ENCODE measurements around the gene FSD1.
"Not testable (repeated sequence)": the region's sequence is repeated elsewhere in the genome, so short reads cannot be mapped to it uniquely, and the experiment has no call there.

Gene FSD1

DNA sequence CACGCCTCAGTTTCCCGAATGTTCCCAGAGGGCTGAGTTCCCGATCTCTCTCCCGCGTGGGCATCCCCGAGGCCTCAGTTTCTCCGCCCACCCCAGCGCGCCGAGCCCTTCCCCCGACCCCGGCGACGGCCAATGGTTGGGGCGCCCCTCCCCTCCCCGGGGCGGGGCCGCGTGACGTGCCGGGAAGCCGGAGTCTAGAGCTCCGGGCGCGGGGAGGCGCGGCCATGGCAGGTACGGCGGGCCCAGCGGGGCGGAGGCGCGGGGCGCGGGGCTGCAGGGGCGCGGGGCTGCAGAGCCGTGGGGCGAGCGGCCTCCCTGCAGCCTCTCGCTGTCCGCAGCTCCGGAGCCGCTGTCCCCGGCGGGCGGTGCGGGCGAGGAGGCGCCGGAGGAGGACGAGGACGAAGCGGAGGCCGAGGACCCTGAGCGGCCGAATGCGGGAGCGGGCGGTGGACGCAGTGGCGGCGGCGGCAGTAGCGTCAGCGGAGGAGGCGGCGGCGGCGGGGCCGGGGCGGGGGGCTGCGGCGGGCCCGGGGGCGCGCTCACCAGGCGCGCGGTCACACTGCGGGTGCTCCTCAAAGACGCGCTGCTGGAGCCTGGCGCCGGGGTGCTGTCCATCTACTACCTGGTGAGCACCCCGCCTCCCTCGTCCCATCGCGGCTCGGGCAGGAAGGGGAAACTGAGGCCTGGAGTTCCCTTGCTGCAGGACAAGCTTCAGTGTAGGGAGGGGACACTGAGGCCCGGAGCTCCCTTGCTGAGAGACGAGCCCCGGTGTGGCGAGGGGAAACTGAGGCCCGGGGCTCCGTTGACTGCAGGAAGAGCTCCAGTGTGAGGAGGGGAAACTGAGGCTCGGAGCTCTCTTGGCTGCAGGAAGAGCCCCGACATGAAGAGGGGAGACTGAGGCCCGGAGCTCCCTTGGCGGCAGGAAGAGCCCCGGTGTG lies 39.2 kb downstream of the FSD1 start, which contains the start of gene MPND:
MPND (plus strand) TSS at position 193 of the 938 bp plus-strand sequence; CDS start at position 225, 32 bp downstream.
- peak; percentile 91 to 94 for DNase-seq
- peaks cover 34% of the 10 kb centered on the region for H3K4me1 Mint-ChIP-seq

DNA sequence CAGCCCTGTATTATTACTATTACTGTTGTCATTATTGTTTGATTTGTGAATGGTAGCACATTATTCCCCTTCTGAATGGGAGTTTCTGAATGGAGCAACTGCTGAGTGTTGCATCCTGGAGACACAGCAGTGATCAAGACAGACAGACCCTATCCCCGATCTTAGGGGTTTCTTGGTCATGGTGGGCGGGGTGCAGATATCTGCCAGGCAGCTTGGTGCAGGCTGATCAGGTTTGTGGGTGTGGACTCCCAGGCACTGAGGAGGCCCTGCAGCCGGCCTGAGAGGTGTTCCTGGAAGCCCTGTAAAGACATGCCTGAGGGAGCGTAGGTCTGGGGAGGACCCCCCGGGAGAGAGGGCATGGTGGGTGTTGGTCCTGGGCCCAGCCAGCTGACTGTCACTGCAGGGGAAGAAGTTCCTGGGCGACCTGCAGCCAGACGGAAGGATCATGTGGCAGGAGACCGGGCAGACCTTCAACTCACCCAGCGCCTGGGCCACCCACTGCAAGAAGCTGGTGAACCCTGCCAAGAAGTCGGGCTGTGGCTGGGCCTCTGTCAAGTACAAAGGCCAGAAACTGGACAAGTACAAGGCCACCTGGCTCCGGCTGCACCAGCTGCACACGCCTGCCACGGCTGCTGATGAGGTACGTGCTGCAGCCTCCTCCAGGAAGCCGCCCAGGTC lies 41.1 kb downstream of the FSD1 start:
- Mint-ChIP-seq H3K4me1 (peaks cover 27% of the 10 kb centered on the region), H3K27ac (no peak overlapping the region), H3K27me3 (no peaks in the 10 kb centered on the region), H3K9me3 (no peaks in the 10 kb centered on the region), H3K4me3 (peak overlapping the region in 1 of 2 donors; percentile 1)
- ATAC-seq (no peak), DNase-seq (no peak)

More for the DNA sequence above, 39.2 kb downstream of the FSD1 start, which contains the start of gene MPND:
- H3K4me3 Mint-ChIP-seq = peak within 1 kb of the TSS; percentile 87 to 98
- H3K27ac Mint-ChIP-seq = peak within 1 kb of the TSS; percentile 87 to 92
- no peaks in the 10 kb centered on the region for H3K27me3 Mint-ChIP-seq
- ATAC-seq = peak; percentile 81
- H3K9me3 Mint-ChIP-seq = no peaks in the 10 kb centered on the region

DNA sequence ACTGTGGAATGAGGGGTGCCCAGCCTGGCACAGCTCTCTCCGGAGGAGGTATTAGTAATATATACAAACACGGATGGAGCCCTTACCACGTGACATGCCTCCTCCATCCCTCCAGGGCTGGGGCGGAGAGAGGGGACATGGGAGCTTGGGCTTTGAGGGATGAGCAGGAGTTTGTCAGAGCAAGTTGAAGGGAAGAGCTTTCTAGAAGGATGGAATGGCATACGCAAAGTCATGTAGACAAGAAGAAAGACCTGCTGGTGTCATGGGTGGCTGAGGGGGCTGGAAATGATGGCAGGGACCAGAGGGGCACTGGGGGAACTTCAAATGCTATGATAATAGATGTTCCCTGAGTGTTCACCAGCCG lies 41.6 kb downstream of the FSD1 start:
- ATAC-seq (no peak), DNase-seq (no peak)
- Mint-ChIP-seq H3K9me3 (no peaks in the 10 kb centered on the region), H3K27me3 (no peaks in the 10 kb centered on the region), H3K4me3 (no peak overlapping the region), H3K27ac (no peak overlapping the region), H3K4me1 (peaks cover 30% of the 10 kb centered on the region)

GRCh38 chr19:4347521-4347920 lies 43.1 kb downstream of the FSD1 start:
- Mint-ChIP-seq H3K9me3 (no peaks in the 10 kb centered on the region), H3K4me3 (no peak overlapping the region), H3K4me1 (peaks cover 21% of the 10 kb centered on the region), H3K27me3 (no peaks in the 10 kb centered on the region), H3K27ac (no peak overlapping the region)
- DNase-seq = no peak
- no peak for ATAC-seq

GRCh38 chr19:4349225-4349624 lies 44.8 kb downstream of the FSD1 start:
- Mint-ChIP-seq H3K4me1 (peaks cover 15% of the 10 kb centered on the region), H3K27ac (peak overlapping the region in 1 of 2 donors; percentile 19)
- ATAC-seq, H3K27me3 Mint-ChIP-seq, H3K9me3 Mint-ChIP-seq, DNase-seq, H3K4me3 Mint-ChIP-seq: not testable (repeated sequence)

DNA sequence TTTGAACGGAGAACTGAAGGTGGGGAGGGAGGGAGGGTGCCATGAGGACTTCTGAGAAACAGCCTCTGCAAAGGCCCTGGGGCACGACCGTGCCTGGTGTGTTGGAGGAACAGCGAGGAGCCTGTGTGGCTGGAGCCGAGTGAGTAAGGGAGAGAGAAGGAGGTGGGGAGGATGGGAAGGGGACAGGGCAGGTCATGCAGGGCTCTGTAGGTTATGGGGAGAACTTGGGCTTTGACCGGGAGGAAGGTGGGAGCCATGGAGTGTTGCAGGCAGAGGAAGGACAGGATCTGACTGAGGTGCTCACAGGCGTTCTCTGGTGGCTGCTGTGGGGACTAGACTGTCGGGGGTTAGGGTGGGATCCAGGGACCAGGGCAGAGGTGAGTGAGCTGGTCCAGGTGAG lies 45.7 kb downstream of the FSD1 start:
- H3K4me1 Mint-ChIP-seq = peaks cover 14% of the 10 kb centered on the region
- no peak overlapping the region for H3K4me3 Mint-ChIP-seq
- no peak for DNase-seq
- H3K27me3 Mint-ChIP-seq = no peaks in the 10 kb centered on the region
- H3K9me3 Mint-ChIP-seq = no peaks in the 10 kb centered on the region
- ATAC-seq = no peak
- peak overlapping the region in 1 of 2 donors; percentile 90 for H3K27ac Mint-ChIP-seq

- DNase-seq = no peak
Measured at GRCh38 chr19:4350726-4351125, 46.3 kb downstream of the FSD1 start.

GRCh38 chr19:4352701-4353121 lies 48.3 kb downstream of the FSD1 start:
- H3K27ac Mint-ChIP-seq = peak overlapping the region in 1 of 2 donors; percentile 94
- ATAC-seq = peak; percentile 63

More at GRCh38 chr19:4350726-4351125, 46.3 kb downstream of the FSD1 start:
- Mint-ChIP-seq H3K27ac (peak overlapping the region in 1 of 2 donors; percentile 21), H3K4me3 (no peak overlapping the region), H3K9me3 (no peaks in the 10 kb centered on the region), H3K27me3 (no peaks in the 10 kb centered on the region), H3K4me1 (peaks cover 8% of the 10 kb centered on the region)
- ATAC-seq = peak; percentile 19

GRCh38 chr19:4354282-4354681 lies 49.9 kb downstream of the FSD1 start:
- DNase-seq = no peak
- Mint-ChIP-seq H3K27ac (no peak overlapping the region), H3K9me3 (no peaks in the 10 kb centered on the region), H3K27me3 (no peaks in the 10 kb centered on the region), H3K4me1 (peaks cover 5% of the 10 kb centered on the region), H3K4me3 (no peak overlapping the region)
- no peak for ATAC-seq

More at GRCh38 chr19:4352701-4353121, 48.3 kb downstream of the FSD1 start:
- H3K4me1 Mint-ChIP-seq = peaks cover 5% of the 10 kb centered on the region
- no peaks in the 10 kb centered on the region for H3K27me3 Mint-ChIP-seq
- no peaks in the 10 kb centered on the region for H3K9me3 Mint-ChIP-seq
- no peak overlapping the region for H3K4me3 Mint-ChIP-seq
- DNase-seq = peak; percentile 55 to 63

DNA sequence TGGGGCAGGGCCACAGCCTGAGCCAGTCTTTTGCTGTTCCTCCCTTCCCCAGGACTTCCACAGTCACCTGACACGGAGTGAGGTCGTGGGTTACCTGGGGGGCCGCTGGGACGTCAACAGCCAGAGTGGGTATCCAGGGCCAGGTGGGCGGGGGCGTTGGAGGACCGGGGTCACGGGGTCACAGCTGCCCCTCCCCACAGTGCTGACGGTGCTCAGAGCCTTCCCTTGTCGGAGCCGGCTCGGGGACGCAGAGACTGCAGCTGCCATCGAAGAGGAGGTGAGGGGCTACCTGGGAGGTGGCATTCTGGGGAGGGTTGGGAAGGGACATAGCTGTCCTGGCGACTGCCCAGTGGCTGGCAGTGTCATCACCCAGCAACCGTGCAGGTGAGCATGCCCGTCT lies 50.5 kb downstream of the FSD1 start:
- ATAC-seq (no peak), DNase-seq (no peak)
- Mint-ChIP-seq H3K4me3 (no peak overlapping the region), H3K4me1 (peaks cover 5% of the 10 kb centered on the region), H3K27me3 (no peaks in the 10 kb centered on the region), H3K27ac (no peak overlapping the region), H3K9me3 (no peaks in the 10 kb centered on the region)

- no peak overlapping the region for H3K27ac Mint-ChIP-seq
Measured at GRCh38 chr19:4357095-4357797, 52.8 kb downstream of the FSD1 start.

DNA sequence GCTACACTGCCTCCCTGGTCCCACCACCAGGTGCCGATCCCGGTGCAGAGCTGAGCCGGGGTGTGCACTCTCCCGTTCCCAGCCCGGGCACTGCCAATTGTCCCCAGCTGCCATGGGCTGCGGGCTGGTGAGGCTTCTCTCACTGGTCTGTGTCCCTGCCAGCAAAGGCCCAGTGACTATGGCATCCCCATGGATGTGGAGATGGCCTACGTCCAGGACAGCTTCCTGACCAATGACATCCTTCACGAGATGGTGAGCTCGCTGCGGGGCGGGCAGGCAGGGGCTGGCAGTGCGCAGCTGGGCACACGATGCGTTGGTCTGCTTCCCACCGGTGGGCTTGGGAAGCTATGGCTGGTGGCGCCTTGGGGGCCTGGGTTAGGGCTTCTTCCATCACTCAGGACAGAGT lies 53.5 kb downstream of the FSD1 start:
- DNase-seq (no peak), ATAC-seq (no peak)
- no peaks in the 10 kb centered on the region for H3K27me3 Mint-ChIP-seq
- peaks cover 9% of the 10 kb centered on the region for H3K4me1 Mint-ChIP-seq
- no peak overlapping the region for H3K4me3 Mint-ChIP-seq
- H3K27ac Mint-ChIP-seq = no peak overlapping the region
- no peaks in the 10 kb centered on the region for H3K9me3 Mint-ChIP-seq

More at GRCh38 chr19:4357095-4357797, 52.8 kb downstream of the FSD1 start:
- no peak for ATAC-seq
- Mint-ChIP-seq H3K4me1 (peaks cover 9% of the 10 kb centered on the region), H3K27me3 (no peaks in the 10 kb centered on the region), H3K9me3 (no peaks in the 10 kb centered on the region), H3K4me3 (no peak overlapping the region)
- DNase-seq = no peak

GRCh38 chr19:4358709-4359626 lies 54.6 kb downstream of the FSD1 start:
- ATAC-seq = no peak
- no peak for DNase-seq
- Mint-ChIP-seq H3K27ac (peak overlapping the region in 1 of 2 donors; percentile 42), H3K4me1 (peaks cover 9% of the 10 kb centered on the region), H3K27me3 (no peaks in the 10 kb centered on the region), H3K4me3 (no peak overlapping the region), H3K9me3 (no peaks in the 10 kb centered on the region)

GRCh38 chr19:4359627-4360000 lies 55.2 kb downstream of the FSD1 start:
- H3K4me3 Mint-ChIP-seq = no peak overlapping the region
- H3K4me1 Mint-ChIP-seq = peaks cover 9% of the 10 kb centered on the region
- DNase-seq (no peak), ATAC-seq (no peak)
- H3K27ac Mint-ChIP-seq = peak overlapping the region in 1 of 2 donors; percentile 42
- no peaks in the 10 kb centered on the region for H3K9me3 Mint-ChIP-seq
- H3K27me3 Mint-ChIP-seq = no peaks in the 10 kb centered on the region

Data from stimulated activated naive CD8-positive, alpha-beta T cell treated with anti-CD3 and anti-CD28 coated beads, Interleukin-15, amount 100 ng/mL, for 72 hours (primary cell).